HepG2 (cell line): Measurements from ENCODE around the gene ITPRIP. TPM values are rescaled to one million over a fixed set of nuclear protein-coding genes. Genes with fewer than 3 reads are reported as not detected.
A peak's percentile ranks its signal among the peaks of the same experiment; 100 is the strongest.

Source experiments
- ATM ChIP-seq: fragments of 450-650 bp; IDR thresholded peaks from 2 replicates; pipeline ENCODE4 v1.7.1; 2017; ENCODE audit warnings: mild to moderate bottlenecking, borderline replicate concordance
- CBX5 ChIP-seq: sonication (generic); formaldehyde crosslinking; IDR thresholded peaks from 2 replicates; pipeline ENCODE4 v1.4.0; 2020; ENCODE audit warnings: missing genetic modification reagents, borderline replicate concordance
- GATAD2A ChIP-seq: IDR thresholded peaks from 2 replicates; pipeline ENCODE4 v1.6.1; 2016
- MYC ChIP-seq: sonication (generic); formaldehyde crosslinking; IDR thresholded peaks from 2 replicates; pipeline ENCODE4 v1.9.0; 2021; ENCODE audit warnings: missing genetic modification reagents, borderline replicate concordance
- PHF21A ChIP-seq: sonication (generic); formaldehyde crosslinking; IDR thresholded peaks from 2 replicates; pipeline ENCODE4 v1.5.0; 2020; ENCODE audit warnings: mild to moderate bottlenecking, missing genetic modification reagents
- RAD51 ChIP-seq: fragments of 450-650 bp; IDR thresholded peaks from 2 replicates; pipeline ENCODE4 v1.6.1; 2016; ENCODE audit warnings: borderline replicate concordance
- REL ChIP-seq: sonication (generic); formaldehyde crosslinking; conservative IDR thresholded peaks from 2 replicates; pipeline ENCODE4 v1.8.0; 2022; ENCODE audit warnings: mild to moderate bottlenecking, missing genetic modification reagents, moderate library complexity
- RFXANK ChIP-seq: IDR thresholded peaks from 2 replicates; pipeline ENCODE4 v1.6.1; 2016
- TAF1 ChIP-seq: sonication (generic); formaldehyde crosslinking; IDR thresholded peaks from 2 replicates; pipeline ENCODE4 v1.4.0; 2020; ENCODE audit warnings: missing genetic modification reagents
- ZFP82 ChIP-seq: sonication (generic); formaldehyde crosslinking; IDR thresholded peaks from 2 replicates; pipeline ENCODE4 v1.5.1; 2020; ENCODE audit warnings: mild to moderate bottlenecking, missing genetic modification reagents, borderline replicate concordance
- ZNF124 ChIP-seq: sonication (generic); formaldehyde crosslinking; IDR thresholded peaks from 2 replicates; pipeline ENCODE4 v1.4.0; 2020; ENCODE audit warnings: missing genetic modification reagents
- ZNF510 ChIP-seq: sonication (generic); formaldehyde crosslinking; IDR thresholded peaks from 2 replicates; pipeline ENCODE4 v1.4.0; 2020; ENCODE audit warnings: low read depth, mild to moderate bottlenecking, missing genetic modification reagents
- ZNF530 ChIP-seq: sonication (generic); formaldehyde crosslinking; IDR thresholded peaks from 2 replicates; pipeline ENCODE4 v1.5.0; 2020; ENCODE audit warnings: low read depth, mild to moderate bottlenecking, missing genetic modification reagents
- ZNF788 ChIP-seq: sonication (generic); formaldehyde crosslinking; IDR thresholded peaks from 2 replicates; pipeline ENCODE4 v1.5.0; 2020; ENCODE audit warnings: mild to moderate bottlenecking, missing genetic modification reagents, borderline replicate concordance
- polyA plus RNA-seq, 8 experiments: library from polyadenylated mRNA; depleted of rRNA in 3 of 8; stranded (reverse) in 7 of 8; unstranded in 1 of 8; fragments of >200 nt; fragmentation: Illumina TruSeq in 4 of 8; extraction: Trizol in 4 of 8; gene quantifications; 2 replicates each; pipeline versions ENCODE4 v1.2.1 to v1.2.3, GENCODE V29; 2011 to 2016; ENCODE audit warnings: low read depth in 4 of 8, missing spikeins in 1 of 8, mixed read lengths in 1 of 8; ENCODE audit not compliant: insufficient read depth in 1 of 8
- total RNA-seq, 5 experiments: library from RNA; depleted of rRNA; stranded (reverse); fragments of >200 nt; fragmentation: Illumina TruSeq; extraction: Trizol; gene quantifications; 2 replicates each; pipeline ENCODE4 v1.2.3, GENCODE V29; 2016; ENCODE audit warnings: low read depth in 1 of 5
- TF ChIP-seq, protein P1 (sequence below): sonication (generic); formaldehyde crosslinking; IDR thresholded peaks from 2 replicates; pipeline ENCODE4 v1.4.0; 2020; ENCODE audit warnings: missing genetic modification reagents, borderline replicate concordance
- TF ChIP-seq, protein P2 (sequence below): IDR thresholded peaks from 2 replicates; pipeline ENCODE4 v1.6.1; 2012; ENCODE audit warnings: low read length, improper control_type of control experiment
- TF ChIP-seq, protein P3 (sequence below): sonication (generic); formaldehyde crosslinking; IDR thresholded peaks from 2 replicates; pipeline ENCODE4 v1.8.1; 2023; ENCODE audit warnings: mild to moderate bottlenecking, inconsistent platforms, moderate library complexity, missing genetic modification reagents, borderline replicate concordance
- TF ChIP-seq, protein P4 (sequence below): sonication (generic); formaldehyde crosslinking; IDR thresholded peaks from 2 replicates; pipeline ENCODE4 v1.5.1; 2020; ENCODE audit warnings: missing genetic modification reagents, mild to moderate bottlenecking, borderline replicate concordance
- TF ChIP-seq, protein P5 (sequence below): sonication (generic); formaldehyde crosslinking; IDR thresholded peaks from 2 replicates; pipeline ENCODE4 v1.4.0; 2020; ENCODE audit warnings: missing genetic modification reagents

Gene ITPRIP
- total and polyA plus RNA-seq, 2 of the 13 experiments (the other 11 are each of a cell fraction or from before 2014, with no cell fraction given), result 1.00 to 2.8 TPM

DNA sequence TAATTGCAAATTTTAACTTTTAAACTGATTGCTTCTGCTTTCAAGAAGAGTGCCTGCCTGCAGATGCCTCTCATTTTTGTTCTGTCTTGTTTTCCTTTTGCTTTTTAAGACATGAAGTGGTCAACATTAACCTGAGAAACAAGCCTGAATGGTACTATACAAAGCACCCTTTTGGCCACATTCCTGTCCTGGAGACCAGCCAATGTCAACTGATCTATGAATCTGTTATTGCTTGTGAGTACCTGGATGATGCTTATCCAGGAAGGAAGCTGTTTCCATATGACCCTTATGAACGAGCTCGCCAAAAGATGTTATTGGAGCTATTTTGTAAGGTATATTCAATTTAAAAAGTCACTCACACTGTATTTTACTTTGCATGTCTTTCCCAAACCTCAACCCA, 60.5 kb downstream of the ITPRIP start (continued):
- TF ChIP-seq, protein P1, sequence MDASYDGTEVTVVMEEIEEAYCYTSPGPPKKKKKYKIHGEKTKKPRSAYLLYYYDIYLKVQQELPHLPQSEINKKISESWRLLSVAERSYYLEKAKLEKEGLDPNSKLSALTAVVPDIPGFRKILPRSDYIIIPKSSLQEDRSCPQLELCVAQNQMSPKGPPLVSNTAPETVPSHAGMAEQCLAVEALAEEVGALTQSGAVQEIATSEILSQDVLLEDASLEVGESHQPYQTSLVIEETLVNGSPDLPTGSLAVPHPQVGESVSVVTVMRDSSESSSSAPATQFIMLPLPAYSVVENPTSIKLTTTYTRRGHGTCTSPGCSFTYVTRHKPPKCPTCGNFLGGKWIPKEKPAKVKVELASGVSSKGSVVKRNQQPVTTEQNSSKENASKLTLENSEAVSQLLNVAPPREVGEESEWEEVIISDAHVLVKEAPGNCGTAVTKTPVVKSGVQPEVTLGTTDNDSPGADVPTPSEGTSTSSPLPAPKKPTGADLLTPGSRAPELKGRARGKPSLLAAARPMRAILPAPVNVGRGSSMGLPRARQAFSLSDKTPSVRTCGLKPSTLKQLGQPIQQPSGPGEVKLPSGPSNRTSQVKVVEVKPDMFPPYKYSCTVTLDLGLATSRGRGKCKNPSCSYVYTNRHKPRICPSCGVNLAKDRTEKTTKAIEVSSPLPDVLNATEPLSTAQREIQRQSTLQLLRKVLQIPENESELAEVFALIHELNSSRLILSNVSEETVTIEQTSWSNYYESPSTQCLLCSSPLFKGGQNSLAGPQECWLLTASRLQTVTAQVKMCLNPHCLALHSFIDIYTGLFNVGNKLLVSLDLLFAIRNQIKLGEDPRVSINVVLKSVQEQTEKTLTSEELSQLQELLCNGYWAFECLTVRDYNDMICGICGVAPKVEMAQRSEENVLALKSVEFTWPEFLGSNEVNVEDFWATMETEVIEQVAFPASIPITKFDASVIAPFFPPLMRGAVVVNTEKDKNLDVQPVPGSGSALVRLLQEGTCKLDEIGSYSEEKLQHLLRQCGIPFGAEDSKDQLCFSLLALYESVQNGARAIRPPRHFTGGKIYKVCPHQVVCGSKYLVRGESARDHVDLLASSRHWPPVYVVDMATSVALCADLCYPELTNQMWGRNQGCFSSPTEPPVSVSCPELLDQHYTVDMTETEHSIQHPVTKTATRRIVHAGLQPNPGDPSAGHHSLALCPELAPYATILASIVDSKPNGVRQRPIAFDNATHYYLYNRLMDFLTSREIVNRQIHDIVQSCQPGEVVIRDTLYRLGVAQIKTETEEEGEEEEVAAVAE (CRISPR knock-in tag), result 0 out of 2 replicates have a peak, but pooled peaks have one; percentile 22
- TF ChIP-seq REL (CRISPR knock-in tag) (no peak), ATM (no peak), RAD51 (no peak), ZNF510 (CRISPR knock-in tag) (no peak), CBX5 (no peak), ZFP82 (no peak), ZNF124 (CRISPR knock-in tag) (no peak), RFXANK (CRISPR knock-in tag) (no peak), PHF21A (0 out of 2 replicates have a peak, but pooled peaks have one; percentile 42), MYC (no peak), GATAD2A (CRISPR knock-in tag) (peak; percentile 60; the same call in 1 of the 2 replicates), TAF1 (CRISPR knock-in tag) (no peak), ZNF788 (CRISPR knock-in tag) (no peak), ZNF530 (CRISPR knock-in tag) (no peak)
- TF ChIP-seq, protein P2, sequence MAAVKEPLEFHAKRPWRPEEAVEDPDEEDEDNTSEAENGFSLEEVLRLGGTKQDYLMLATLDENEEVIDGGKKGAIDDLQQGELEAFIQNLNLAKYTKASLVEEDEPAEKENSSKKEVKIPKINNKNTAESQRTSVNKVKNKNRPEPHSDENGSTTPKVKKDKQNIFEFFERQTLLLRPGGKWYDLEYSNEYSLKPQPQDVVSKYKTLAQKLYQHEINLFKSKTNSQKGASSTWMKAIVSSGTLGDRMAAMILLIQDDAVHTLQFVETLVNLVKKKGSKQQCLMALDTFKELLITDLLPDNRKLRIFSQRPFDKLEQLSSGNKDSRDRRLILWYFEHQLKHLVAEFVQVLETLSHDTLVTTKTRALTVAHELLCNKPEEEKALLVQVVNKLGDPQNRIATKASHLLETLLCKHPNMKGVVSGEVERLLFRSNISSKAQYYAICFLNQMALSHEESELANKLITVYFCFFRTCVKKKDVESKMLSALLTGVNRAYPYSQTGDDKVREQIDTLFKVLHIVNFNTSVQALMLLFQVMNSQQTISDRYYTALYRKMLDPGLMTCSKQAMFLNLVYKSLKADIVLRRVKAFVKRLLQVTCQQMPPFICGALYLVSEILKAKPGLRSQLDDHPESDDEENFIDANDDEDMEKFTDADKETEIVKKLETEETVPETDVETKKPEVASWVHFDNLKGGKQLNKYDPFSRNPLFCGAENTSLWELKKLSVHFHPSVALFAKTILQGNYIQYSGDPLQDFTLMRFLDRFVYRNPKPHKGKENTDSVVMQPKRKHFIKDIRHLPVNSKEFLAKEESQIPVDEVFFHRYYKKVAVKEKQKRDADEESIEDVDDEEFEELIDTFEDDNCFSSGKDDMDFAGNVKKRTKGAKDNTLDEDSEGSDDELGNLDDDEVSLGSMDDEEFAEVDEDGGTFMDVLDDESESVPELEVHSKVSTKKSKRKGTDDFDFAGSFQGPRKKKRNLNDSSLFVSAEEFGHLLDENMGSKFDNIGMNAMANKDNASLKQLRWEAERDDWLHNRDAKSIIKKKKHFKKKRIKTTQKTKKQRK, result no peak
- TF ChIP-seq, protein P3, sequence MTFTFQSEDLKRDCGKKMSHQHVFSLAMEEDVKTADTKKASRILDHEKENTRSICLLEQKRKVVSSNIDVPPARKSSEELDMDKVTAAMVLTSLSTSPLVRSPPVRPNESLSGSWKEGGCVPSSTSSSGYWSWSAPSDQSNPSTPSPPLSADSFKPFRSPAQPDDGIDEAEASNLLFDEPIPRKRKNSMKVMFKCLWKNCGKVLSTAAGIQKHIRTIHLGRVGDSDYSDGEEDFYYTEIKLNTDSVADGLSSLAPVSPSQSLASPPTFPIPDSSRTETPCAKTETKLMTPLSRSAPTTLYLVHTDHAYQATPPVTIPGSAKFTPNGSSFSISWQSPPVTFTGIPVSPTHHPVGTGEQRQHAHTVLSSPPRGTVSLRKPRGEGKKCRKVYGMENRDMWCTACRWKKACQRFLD (CRISPR knock-in tag), result no peak
- TF ChIP-seq, protein P4, sequence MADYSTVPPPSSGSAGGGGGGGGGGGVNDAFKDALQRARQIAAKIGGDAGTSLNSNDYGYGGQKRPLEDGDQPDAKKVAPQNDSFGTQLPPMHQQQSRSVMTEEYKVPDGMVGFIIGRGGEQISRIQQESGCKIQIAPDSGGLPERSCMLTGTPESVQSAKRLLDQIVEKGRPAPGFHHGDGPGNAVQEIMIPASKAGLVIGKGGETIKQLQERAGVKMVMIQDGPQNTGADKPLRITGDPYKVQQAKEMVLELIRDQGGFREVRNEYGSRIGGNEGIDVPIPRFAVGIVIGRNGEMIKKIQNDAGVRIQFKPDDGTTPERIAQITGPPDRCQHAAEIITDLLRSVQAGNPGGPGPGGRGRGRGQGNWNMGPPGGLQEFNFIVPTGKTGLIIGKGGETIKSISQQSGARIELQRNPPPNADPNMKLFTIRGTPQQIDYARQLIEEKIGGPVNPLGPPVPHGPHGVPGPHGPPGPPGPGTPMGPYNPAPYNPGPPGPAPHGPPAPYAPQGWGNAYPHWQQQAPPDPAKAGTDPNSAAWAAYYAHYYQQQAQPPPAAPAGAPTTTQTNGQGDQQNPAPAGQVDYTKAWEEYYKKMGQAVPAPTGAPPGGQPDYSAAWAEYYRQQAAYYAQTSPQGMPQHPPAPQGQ (CRISPR knock-in tag), result no peak
- TF ChIP-seq, protein P5, sequence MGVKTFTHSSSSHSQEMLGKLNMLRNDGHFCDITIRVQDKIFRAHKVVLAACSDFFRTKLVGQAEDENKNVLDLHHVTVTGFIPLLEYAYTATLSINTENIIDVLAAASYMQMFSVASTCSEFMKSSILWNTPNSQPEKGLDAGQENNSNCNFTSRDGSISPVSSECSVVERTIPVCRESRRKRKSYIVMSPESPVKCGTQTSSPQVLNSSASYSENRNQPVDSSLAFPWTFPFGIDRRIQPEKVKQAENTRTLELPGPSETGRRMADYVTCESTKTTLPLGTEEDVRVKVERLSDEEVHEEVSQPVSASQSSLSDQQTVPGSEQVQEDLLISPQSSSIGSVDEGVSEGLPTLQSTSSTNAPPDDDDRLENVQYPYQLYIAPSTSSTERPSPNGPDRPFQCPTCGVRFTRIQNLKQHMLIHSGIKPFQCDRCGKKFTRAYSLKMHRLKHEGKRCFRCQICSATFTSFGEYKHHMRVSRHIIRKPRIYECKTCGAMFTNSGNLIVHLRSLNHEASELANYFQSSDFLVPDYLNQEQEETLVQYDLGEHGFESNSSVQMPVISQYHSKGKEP (CRISPR knock-in tag), result no peak
